Putamen (tissue), 1 donor: ENCODE data around the gene PRDM11.
A peak's percentile ranks its signal among the peaks of the same experiment; 100 is the strongest.

ENCODE experiments used
- DNase-seq: peaks from one replicate; pipeline ENCODE4 v3.0.0-alpha.2; 2016; ENCODE audit warnings: low spot score

PRDM11 gene

GRCh38 chr11:45266676-45267020 lies 120.2 kb downstream of the PRDM11 start:
- no peak for DNase-seq

- DNase-seq, result no peak
These were observed 120.6 kb downstream of the PRDM11 start for GRCh38 chr11:45267052-45267451.

- DNase-seq, result no peak
These were observed 121.3 kb downstream of the PRDM11 start for GRCh38 chr11:45267652-45268299.

- DNase-seq, result no peak
These were observed 123.2 kb downstream of the PRDM11 start for GRCh38 chr11:45269678-45270077.

- DNase-seq, result no peak
These were observed 124.7 kb downstream of the PRDM11 start for GRCh38 chr11:45270946-45271716.

- no peak for DNase-seq
These were observed 126.3 kb downstream of the PRDM11 start for GRCh38 chr11:45272701-45273100.

- no peak for DNase-seq
These were observed 127.1 kb downstream of the PRDM11 start for GRCh38 chr11:45273509-45273908.

- no peak for DNase-seq
These were observed 127.8 kb downstream of the PRDM11 start for GRCh38 chr11:45274206-45274605.

GRCh38 chr11:45275828-45276227 lies 129.4 kb downstream of the PRDM11 start:
- DNase-seq, result no peak

GRCh38 chr11:45278714-45279113 lies 132.3 kb downstream of the PRDM11 start:
- DNase-seq, result peak; percentile 12

GRCh38 chr11:45279645-45280044 lies 133.2 kb downstream of the PRDM11 start:
- DNase-seq, result no peak

GRCh38 chr11:45280449-45280848 lies 134.0 kb downstream of the PRDM11 start:
- no peak for DNase-seq

GRCh38 chr11:45282081-45282480 lies 135.6 kb downstream of the PRDM11 start:
- no peak for DNase-seq
